ENCODE measurements around the gene PPP2R5D.

PPP2R5D gene

DNA sequence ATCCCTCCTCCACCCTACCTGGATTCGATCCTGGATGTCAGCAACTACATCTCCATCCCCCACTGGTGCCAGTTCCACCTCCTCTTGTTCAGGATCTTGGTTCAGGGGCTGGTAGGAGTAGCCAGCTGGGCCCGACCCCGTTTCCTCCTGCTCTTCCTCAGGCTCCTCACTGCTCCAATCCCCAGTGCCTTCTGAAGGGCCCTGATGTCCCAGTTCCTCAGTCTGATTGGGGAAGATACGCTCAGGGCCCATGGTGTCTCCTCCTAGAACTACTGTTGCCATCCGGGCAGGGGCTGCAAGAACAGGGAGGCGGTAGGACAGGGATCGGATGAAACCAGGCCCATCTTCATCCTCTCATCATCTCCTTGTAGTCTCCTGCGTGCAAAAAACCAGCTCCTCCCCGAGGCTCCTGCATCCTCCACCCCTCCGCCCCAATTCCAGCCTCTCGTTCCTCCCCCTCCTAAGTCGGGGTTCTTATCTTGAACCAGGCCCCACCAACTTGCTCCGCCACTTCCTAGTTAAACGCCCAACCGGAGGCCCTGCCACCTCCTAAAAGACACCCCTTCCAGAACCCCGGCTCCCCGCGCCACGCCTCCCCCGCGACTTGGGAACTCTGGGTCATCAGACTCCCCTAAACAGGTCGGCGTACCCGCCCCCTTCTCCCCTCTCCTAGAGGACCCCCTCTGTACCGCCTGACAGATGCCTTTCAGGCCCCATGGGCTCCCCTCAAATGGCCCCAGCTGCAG is 28.9 kb downstream of the PPP2R5D start:
- peak overlapping the region; percentile 72 for H3K27ac ChIP-seq
- TF ChIP-seq ZFX (IDR thresholded peaks at IDR 0.05; ENCODE audit: borderline replicate concordance) (no peak), CTCF (IDR thresholded peaks at IDR 0.05) (no peak)

DNA sequence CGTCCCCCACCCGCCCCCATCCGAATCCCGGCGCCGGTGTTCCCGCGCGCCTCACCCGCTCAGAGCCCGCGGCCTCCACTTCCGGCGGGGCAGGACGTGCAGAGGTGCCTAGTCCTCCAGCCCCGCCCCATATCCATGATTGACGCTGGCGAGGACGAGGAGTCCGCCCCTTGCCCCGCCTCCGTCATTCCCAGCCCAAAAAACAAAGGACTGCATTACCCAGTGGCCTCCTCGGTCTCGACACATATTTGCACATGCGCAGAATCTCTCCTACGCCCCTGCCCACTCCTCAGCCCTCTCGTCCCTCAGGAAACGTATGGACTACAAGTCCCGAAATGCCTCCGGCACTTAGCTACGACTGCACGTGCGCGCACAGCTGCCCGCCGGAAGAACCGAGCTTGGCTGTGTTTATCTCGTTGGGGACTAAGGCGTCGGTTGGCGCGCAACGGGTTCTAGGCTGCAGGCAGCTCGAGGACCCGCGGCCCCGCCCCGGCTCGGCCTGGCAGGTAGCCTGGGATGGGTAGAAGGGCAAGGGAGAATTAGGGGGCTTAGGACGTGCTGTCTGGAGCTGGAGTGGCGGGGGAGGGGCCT is 29.6 kb downstream of the PPP2R5D start, which contains the start of the genes KLHDC3 and MEA1:
TSS of gene KLHDC3 (plus strand) at position 407 of the 591 bp plus-strand sequence. CDS start 2,944 bp downstream, outside the sequence.
TSS of gene MEA1 (minus strand) at position 104 of the 591 bp plus-strand sequence. CDS start 133 bp downstream, outside the sequence.
- no peak for TF ChIP-seq ZFX (IDR thresholded peaks at IDR 0.05; ENCODE audit: borderline replicate concordance)
- no peak for TF ChIP-seq CTCF (IDR thresholded peaks at IDR 0.05)
- H3K27ac ChIP-seq: peak within 1 kb of the TSS; percentile 72

- TF ChIP-seq ZFX (IDR thresholded peaks at IDR 0.05; ENCODE audit: borderline replicate concordance) (no peak), CTCF (IDR thresholded peaks at IDR 0.05) (no peak)
- H3K27ac ChIP-seq: peak overlapping the region; percentile 72
These were observed 30.1 kb downstream of the PPP2R5D start for GRCh38 chr6:43014434-43014909.

DNA sequence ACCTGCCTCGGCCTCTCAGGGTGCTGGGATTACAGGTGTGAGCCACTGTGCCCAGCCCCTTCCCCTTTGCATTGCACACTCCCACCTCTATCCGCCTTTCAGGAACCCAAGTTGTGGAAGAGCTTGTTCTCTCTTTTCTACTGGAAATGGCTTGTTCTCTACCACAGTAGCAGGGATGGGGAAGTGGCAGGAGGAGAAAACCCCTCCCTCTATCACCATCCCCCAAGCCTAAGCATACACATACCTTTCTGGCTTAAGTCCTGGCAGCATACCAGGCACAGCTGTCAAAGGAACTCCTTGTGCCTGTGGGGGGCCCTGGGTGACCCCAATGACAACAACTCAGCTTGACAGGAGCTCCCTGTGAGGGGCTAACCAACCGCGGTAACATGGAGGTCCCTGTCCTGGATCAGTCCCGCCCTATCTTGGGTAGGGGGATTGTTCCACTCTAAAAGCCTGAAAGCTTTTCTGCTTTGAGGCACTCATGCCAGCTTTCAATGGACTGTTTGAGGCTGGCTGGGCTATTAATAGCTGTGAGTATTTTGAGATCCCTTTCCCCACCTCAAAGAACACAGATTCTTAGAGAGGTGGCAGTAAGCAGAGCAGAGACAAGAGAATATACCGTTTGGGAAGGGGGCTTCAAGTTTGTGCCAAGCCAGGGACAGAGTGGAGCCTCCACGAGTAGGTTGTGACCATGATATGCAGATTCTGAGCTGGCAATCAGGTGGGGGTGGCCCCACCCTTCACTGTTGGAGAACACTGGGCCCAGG is 32.0 kb downstream of the PPP2R5D start:
- no peak for TF ChIP-seq CTCF (IDR thresholded peaks at IDR 0.05)
- no peak for TF ChIP-seq ZFX (IDR thresholded peaks at IDR 0.05; ENCODE audit: borderline replicate concordance)
- no peak overlapping the region for H3K27ac ChIP-seq

GRCh38 chr6:43016943-43017334 is 32.6 kb downstream of the PPP2R5D start:
- TF ChIP-seq ZFX (IDR thresholded peaks at IDR 0.05; ENCODE audit: borderline replicate concordance): no peak
- no peak for TF ChIP-seq CTCF (IDR thresholded peaks at IDR 0.05)
- H3K27ac ChIP-seq: no peak overlapping the region

- no peak overlapping the region for H3K27ac ChIP-seq
- no peak for TF ChIP-seq ZFX (IDR thresholded peaks at IDR 0.05; ENCODE audit: borderline replicate concordance)
- TF ChIP-seq CTCF (IDR thresholded peaks at IDR 0.05): no peak
These were observed 34.8 kb downstream of the PPP2R5D start for GRCh38 chr6:43019152-43019551.

Data from 22Rv1 (cell line).